SK-N-MC (cell line): ENCODE data around the gene TMEM131.

Experiments used
- EZH2 ChIP-seq: fragments of 200-600 bp; sonication (generic); IDR thresholded peaks from one replicate; pipeline ENCODE4 v1.6.1; 2017; ENCODE audit warnings: antibody characterized with exemption
- FOXP2 ChIP-seq: optimal IDR thresholded peaks from 2 replicates; pipeline ENCODE3; 2011; ENCODE audit warnings: mild to moderate bottlenecking, moderate library complexity; ENCODE audit not compliant: insufficient read depth; ENCODE audit errors: extremely low read length, control extremely low read depth
- POLR2AphosphoS5 ChIP-seq: IDR thresholded peaks from 2 replicates; pipeline ENCODE4 v1.6.1; 2012; ENCODE audit warnings: mild to moderate bottlenecking, low read depth, low read length, borderline replicate concordance

DNA sequence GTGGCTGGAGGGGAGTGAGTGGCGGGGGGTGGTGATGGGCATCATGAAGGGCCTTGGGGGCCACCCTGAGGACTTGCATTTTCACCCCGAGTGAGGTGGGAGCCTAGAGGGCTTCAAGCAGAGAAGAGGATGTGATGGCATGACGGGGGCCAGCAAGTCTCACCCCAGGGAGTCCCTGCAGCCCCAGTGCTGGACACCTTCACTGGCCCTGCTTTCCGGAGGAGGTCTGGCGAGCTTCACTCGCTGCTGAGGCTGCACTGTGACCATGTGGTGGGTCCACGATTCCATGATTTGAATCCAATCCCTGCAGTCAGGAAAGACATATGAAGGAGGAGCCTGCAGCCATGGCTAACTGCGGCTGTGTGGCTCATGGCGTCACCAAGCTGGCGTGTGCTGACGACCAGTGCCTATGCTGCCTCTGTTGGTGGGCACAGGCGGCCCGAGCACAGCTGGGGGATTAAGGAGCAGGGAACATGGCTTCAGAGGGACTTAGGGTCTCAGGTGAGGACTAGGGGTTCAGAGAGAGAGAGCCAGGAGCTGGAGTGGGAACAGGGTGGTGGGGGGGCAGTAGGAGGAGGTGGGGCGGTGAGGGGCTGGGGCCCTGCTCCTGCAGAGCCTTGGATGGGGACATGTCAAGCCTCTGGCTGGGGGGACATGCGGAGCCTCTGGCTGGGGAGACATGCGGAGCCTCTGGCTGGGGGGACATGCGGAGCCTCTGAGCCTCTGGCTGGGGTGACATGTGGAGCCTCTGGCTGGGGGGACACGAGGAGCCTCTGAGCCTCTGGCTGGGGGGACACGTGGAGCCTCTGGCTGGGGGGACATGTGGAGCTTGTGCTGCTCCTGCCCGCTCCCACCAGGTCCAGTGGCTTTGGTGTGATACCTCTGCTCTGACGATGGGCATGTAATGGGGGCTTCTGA is 278.8 kb downstream of the TMEM131 start:
- TF ChIP-seq POLR2AphosphoS5 (no peak), EZH2 (no peak), FOXP2 (no peak)
